ENCODE results near the gene ALOX15B. TPM values are rescaled to one million over a fixed set of nuclear protein-coding genes. Genes with fewer than 3 reads are reported as not detected.

Gene ALOX15B
- polyA plus RNA-seq, 3 donors, result 1.7 to 2.8 (median 2.0) TPM

DNA sequence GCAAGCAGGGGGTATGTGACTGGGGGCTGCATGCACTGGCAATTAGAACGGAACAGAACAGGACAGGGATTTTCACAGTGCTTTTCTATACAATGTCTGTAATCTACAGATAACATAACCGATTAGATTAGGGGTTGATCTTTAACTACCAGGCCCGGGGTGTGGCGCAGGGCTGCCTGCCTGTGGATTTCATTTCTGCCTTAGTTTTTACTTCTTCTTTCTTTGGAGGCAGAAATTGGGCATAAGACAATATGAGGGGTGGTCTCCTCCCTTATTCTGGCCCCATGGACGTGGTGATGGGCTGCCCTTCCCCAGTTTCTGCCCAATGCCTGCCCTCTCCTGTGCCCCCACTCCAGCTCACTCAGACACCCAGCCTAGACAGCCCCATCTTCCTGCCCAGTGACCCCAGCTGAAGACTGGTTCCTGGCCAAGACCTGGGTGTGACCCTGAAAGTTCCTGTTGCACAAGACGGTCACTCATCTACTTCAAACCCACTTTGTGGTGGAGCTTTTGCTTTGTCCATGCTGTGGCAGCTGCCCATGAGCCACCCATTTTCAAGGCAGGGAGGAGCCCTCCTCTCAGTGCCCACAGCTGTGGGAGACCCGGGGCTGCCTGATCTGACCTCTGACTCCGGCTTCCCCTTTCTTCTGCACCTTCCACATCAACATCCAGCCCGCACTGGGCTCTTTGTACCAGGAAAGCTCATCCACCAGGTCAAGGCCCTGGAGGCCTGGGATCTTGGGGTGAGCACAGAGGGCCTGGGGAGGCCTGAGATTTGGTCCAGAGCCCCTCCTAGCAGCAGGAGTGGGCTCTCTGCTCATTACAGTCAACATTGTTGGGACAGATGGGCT lies 30.1 kb downstream of the ALOX15B start:
- peaks cover 3 to 31% of the 10 kb centered on the region in 2 donors for H3K27me3 ChIP-seq (ENCODE audit: control insufficient read depth in 2 of 2, insufficient read depth in 2 of 2, low read length in 2 of 2)
- intact Hi-C loops (cut with micrococcal nuclease), result loop anchor here in 1 of 2 donors (5.0 kb wide), 1 partner anchor 33 kb away; no protein-coding TSS in a partner anchor
- peak overlapping the region; percentile 95 to 99 (median 96) for H3K27ac Mint-ChIP-seq

DNA sequence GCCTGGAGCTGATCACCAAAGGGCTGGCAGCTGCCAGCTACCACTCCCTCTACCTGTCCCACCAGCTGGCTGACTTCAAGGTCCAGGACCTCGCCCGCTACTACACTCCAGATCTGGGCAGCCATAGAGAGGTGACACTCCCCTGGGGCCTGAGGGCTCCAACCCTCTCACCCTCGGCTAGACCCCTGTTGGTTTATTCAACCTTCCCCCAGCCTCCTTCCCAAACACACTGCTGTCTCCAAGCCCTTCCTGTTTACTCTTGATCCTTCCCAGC lies 30.7 kb downstream of the ALOX15B start:
- Histone ChIP-seq H3K9me3 (replicated peaks in 1 of 2; ENCODE audit: control insufficient read depth in 1 of 2, insufficient read depth in 1 of 2, low read length in 2 of 2) (peaks cover 0 to 6% of the 10 kb centered on the region in 2 donors), H3K79me2 (ENCODE audit: insufficient read depth, low read length) (no peaks in the 10 kb centered on the region), H3K4me2 (replicated peaks; ENCODE audit: extremely low read depth, low read length, poor library complexity, severe bottlenecking) (peak overlapping the region; percentile 63), H4K20me1 (ENCODE audit: insufficient read depth, low read length) (no peaks in the 10 kb centered on the region), H3K4me3 (replicated peaks in 1 of 3; ENCODE audit: low read depth in 2 of 3, low read length in 3 of 3) (peak overlapping the region in 1 of 3 experiments; percentile 51), H3K9ac (ENCODE audit: insufficient read depth, low read length, poor library complexity, severe bottlenecking) (no peak overlapping the region), H3K4me1 (ENCODE audit: control insufficient read depth in 1 of 2, insufficient read depth in 2 of 2, low read length in 2 of 2) (peaks cover 76 to 78% of the 10 kb centered on the region in 2 donors), H3K36me3 (replicated peaks in 1 of 2; ENCODE audit: control insufficient read depth in 1 of 2, insufficient read depth in 2 of 2, low read length in 2 of 2) (no peaks in the 10 kb centered on the region), H3K27me3 (ENCODE audit: control insufficient read depth in 2 of 2, insufficient read depth in 2 of 2, low read length in 2 of 2) (peaks cover 5 to 34% of the 10 kb centered on the region in 2 donors), H3K27ac (ENCODE audit: low read depth in 1 of 2, low read length in 2 of 2) (peak overlapping the region; percentile 69 to 71), H2AFZ (ENCODE audit: insufficient read depth, low read depth, low read length, poor library complexity, severe bottlenecking) (peak overlapping the region; percentile 69)
- no peak for DNase-seq
- intact Hi-C loops (cut with micrococcal nuclease), result loop anchor here in 1 of 2 donors (5.0 kb wide), 1 partner anchor 33 kb away; no protein-coding TSS in a partner anchor
- H3K4me1 Mint-ChIP-seq, result peaks cover 85% of the 10 kb centered on the region
- peaks cover 6 to 15% of the 10 kb centered on the region in 2 donors for H3K36me3 Mint-ChIP-seq
- TF ChIP-seq, protein P1, sequence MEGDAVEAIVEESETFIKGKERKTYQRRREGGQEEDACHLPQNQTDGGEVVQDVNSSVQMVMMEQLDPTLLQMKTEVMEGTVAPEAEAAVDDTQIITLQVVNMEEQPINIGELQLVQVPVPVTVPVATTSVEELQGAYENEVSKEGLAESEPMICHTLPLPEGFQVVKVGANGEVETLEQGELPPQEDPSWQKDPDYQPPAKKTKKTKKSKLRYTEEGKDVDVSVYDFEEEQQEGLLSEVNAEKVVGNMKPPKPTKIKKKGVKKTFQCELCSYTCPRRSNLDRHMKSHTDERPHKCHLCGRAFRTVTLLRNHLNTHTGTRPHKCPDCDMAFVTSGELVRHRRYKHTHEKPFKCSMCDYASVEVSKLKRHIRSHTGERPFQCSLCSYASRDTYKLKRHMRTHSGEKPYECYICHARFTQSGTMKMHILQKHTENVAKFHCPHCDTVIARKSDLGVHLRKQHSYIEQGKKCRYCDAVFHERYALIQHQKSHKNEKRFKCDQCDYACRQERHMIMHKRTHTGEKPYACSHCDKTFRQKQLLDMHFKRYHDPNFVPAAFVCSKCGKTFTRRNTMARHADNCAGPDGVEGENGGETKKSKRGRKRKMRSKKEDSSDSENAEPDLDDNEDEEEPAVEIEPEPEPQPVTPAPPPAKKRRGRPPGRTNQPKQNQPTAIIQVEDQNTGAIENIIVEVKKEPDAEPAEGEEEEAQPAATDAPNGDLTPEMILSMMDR (IDR thresholded peaks at IDR 0.05), result no peak
- H3K9me3 Mint-ChIP-seq, result peaks cover 0 to 15% (median 7%) of the 10 kb centered on the region in 7 donors
- H3K27me3 Mint-ChIP-seq (ENCODE audit: low read depth in 3 of 3), result peaks cover 30 to 40% (median 38%) of the 10 kb centered on the region in 3 donors
- H3K4me3 Mint-ChIP-seq, result peak overlapping the region in 1 of 2 donors; percentile 72
- peak overlapping the region; percentile 95 to 99 (median 96) for H3K27ac Mint-ChIP-seq
- WGBS (ENCODE audit: insufficient coverage), result 83% methylated on average over 2 of the region's 3 CpGs

More for the DNA sequence above, 30.1 kb downstream of the ALOX15B start:
- Histone ChIP-seq H3K4me3 (replicated peaks in 1 of 3; ENCODE audit: low read depth in 2 of 3, low read length in 3 of 3) (peak overlapping the region in 1 of 3 experiments; percentile 51), H3K79me2 (ENCODE audit: insufficient read depth, low read length) (no peaks in the 10 kb centered on the region), H4K20me1 (ENCODE audit: insufficient read depth, low read length) (no peaks in the 10 kb centered on the region), H3K4me2 (replicated peaks; ENCODE audit: extremely low read depth, low read length, poor library complexity, severe bottlenecking) (peak overlapping the region; percentile 63), H3K36me3 (replicated peaks in 1 of 2; ENCODE audit: control insufficient read depth in 1 of 2, insufficient read depth in 2 of 2, low read length in 2 of 2) (no peaks in the 10 kb centered on the region), H2AFZ (ENCODE audit: insufficient read depth, low read depth, low read length, poor library complexity, severe bottlenecking) (peak overlapping the region; percentile 69), H3K27ac (ENCODE audit: low read depth in 1 of 2, low read length in 2 of 2) (peak overlapping the region; percentile 69 to 71), H3K4me1 (ENCODE audit: control insufficient read depth in 1 of 2, insufficient read depth in 2 of 2, low read length in 2 of 2) (peaks cover 78 to 79% of the 10 kb centered on the region in 2 donors), H3K9ac (ENCODE audit: insufficient read depth, low read length, poor library complexity, severe bottlenecking) (no peak overlapping the region), H3K9me3 (replicated peaks in 1 of 2; ENCODE audit: control insufficient read depth in 1 of 2, insufficient read depth in 1 of 2, low read length in 2 of 2) (peaks cover 0 to 6% of the 10 kb centered on the region in 2 donors)
- Mint-ChIP-seq H3K36me3 (peaks cover 6 to 15% of the 10 kb centered on the region in 2 donors), H3K4me1 (peaks cover 83% of the 10 kb centered on the region), H3K27me3 (ENCODE audit: low read depth in 3 of 3) (peaks cover 27 to 39% (median 36%) of the 10 kb centered on the region in 3 donors), H3K9me3 (peaks cover 0 to 15% (median 7%) of the 10 kb centered on the region in 7 donors), H3K4me3 (peak overlapping the region; percentile 58 to 72)
- TF ChIP-seq, protein P1 (IDR thresholded peaks at IDR 0.05), result no peak
- peak; percentile 90 to 93 (median 93) for DNase-seq
- WGBS (ENCODE audit: insufficient coverage), result 0% methylated on average over 2 of the region's 9 CpGs
